ENCODE results near the gene RNF220.

DNA sequence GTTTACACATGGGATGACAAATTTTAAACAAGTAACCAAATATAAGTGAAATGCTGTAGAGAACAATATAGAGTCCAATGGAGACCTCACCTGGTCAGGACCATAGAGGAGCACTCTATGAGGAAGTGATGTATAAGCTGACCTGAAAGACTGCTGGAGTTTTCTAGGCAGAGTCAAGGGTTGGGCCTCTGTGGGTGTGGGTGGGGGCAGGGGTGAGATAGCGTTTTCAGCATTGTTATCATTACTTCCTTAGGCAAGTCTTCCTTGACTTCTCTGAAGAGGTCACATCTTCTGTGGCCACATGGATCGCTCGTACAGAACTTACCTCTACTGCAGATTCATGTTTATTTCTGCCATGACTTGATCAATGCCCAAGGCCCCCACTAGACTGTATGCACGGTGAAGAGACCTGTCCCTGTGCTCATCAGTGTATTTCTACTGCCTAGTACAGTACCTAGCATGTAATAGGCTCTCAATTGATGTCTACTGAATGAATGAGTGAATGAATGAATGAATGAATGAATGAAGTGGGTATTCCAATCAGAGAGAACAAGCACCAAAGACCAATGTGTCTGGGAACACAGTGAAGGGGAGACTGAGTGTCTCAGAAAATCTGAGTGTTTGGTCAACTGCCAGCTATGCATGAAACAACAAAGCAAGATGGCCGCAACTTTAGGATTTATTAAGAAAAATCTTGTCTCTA is 116.5 kb downstream of the RNF220 start:
- TF ChIP-seq GATA3 (IDR thresholded peaks at IDR 0.05; ENCODE audit: low read depth, low read length), result no peak
- TF ChIP-seq GATA2 (IDR thresholded peaks at IDR 0.05; ENCODE audit: low read depth, low read length), result no peak

Measured in SH-SY5Y (cell line).